H9 (cell line): ENCODE data around the gene BCAR3. TPM values are rescaled to one million over a fixed set of nuclear protein-coding genes. Genes with fewer than 3 reads are reported as not detected.

Experiments used
- DNase-seq: peaks from one replicate; pipeline ENCODE4 v3.0.0-alpha.2; 2017
- H2AFZ ChIP-seq: one replicate; pipeline ENCODE4 v1.6.1; 2013; ENCODE audit warnings: mild to moderate bottlenecking, low read length, control low read depth, moderate library complexity
- H2AK5ac ChIP-seq: 2 replicates; pipeline ENCODE4 v1.6.1; 2013; ENCODE audit warnings: low read length, control low read depth, mixed read lengths; ENCODE audit not compliant: insufficient read length
- H2BK120ac ChIP-seq: one replicate; pipeline ENCODE4 v1.6.1; 2013; ENCODE audit warnings: low read depth, mild to moderate bottlenecking, low read length, control low read depth, inconsistent platforms; ENCODE audit not compliant: poor library complexity, severe bottlenecking
- H2BK12ac ChIP-seq: 2 replicates; pipeline ENCODE4 v1.6.1; 2013; ENCODE audit warnings: low read length, control low read depth, mixed read lengths, low read depth; ENCODE audit not compliant: insufficient read length
- H2BK15ac ChIP-seq: 2 replicates; pipeline ENCODE4 v1.6.1; 2013; ENCODE audit warnings: low read depth, low read length, control low read depth
- H2BK20ac ChIP-seq: one replicate; pipeline ENCODE4 v1.6.1; 2013; ENCODE audit warnings: low read depth, mild to moderate bottlenecking, low read length, control low read depth, inconsistent platforms; ENCODE audit not compliant: poor library complexity, severe bottlenecking
- H2BK5ac ChIP-seq: 2 replicates; pipeline ENCODE4 v1.6.1; 2013; ENCODE audit warnings: low read length, control low read depth, mixed read lengths; ENCODE audit not compliant: insufficient read length
- H3K14ac ChIP-seq: 2 replicates; pipeline ENCODE4 v1.6.1; 2013; ENCODE audit warnings: low read length, control low read depth; ENCODE audit not compliant: insufficient read depth
- H3K18ac ChIP-seq: 2 replicates; pipeline ENCODE4 v1.6.1; 2013; ENCODE audit warnings: low read depth, mild to moderate bottlenecking, mixed read lengths, low read length, control low read depth; ENCODE audit not compliant: insufficient read length
- H3K23ac ChIP-seq: 2 replicates; pipeline ENCODE4 v1.6.1; 2013; ENCODE audit warnings: low read length, control low read depth, mixed read lengths, low read depth; ENCODE audit not compliant: insufficient read length
- H3K23me2 ChIP-seq: 2 replicates; pipeline ENCODE4 v1.6.1; 2013; ENCODE audit warnings: low read depth, mild to moderate bottlenecking, mixed read lengths, low read length, control low read depth; ENCODE audit not compliant: insufficient read length, poor library complexity, severe bottlenecking
- H3K27ac ChIP-seq: 2 replicates; pipeline ENCODE4 v1.5.1; 2013; ENCODE audit warnings: low read length, control low read depth, mixed read lengths, low read depth; ENCODE audit not compliant: insufficient read length
- H3K27me3 ChIP-seq: 2 replicates; pipeline ENCODE4 v1.6.1; 2013; ENCODE audit warnings: low read length, control low read depth, inconsistent platforms; ENCODE audit not compliant: insufficient read depth
- H3K4ac ChIP-seq: 2 replicates; pipeline ENCODE4 v1.6.1; 2013; ENCODE audit warnings: low read depth, mild to moderate bottlenecking, control low read depth, inconsistent platforms, low read length, moderate library complexity
- H3K4me1 ChIP-seq: 2 replicates; pipeline ENCODE4 v1.6.1; 2013; ENCODE audit warnings: low read length, control low read depth, inconsistent platforms; ENCODE audit not compliant: insufficient read depth
- H3K4me2 ChIP-seq: 2 replicates; pipeline ENCODE4 v1.6.1; 2013; ENCODE audit warnings: low read length, control low read depth, mixed read lengths; ENCODE audit not compliant: insufficient read length, insufficient read depth
- H3K56ac ChIP-seq: 2 replicates; pipeline ENCODE4 v1.6.1; 2013; ENCODE audit warnings: low read depth, mild to moderate bottlenecking, mixed read lengths, low read length, control low read depth; ENCODE audit not compliant: insufficient read length
- H3K79me1 ChIP-seq: 2 replicates; pipeline ENCODE4 v1.6.1; 2013; ENCODE audit warnings: low read depth, mild to moderate bottlenecking, moderate library complexity, low read length, control low read depth, inconsistent platforms; ENCODE audit not compliant: insufficient read depth, poor library complexity, severe bottlenecking
- H3K79me2 ChIP-seq: 2 replicates; pipeline ENCODE4 v1.6.1; 2013; ENCODE audit warnings: low read length, control low read depth, inconsistent platforms; ENCODE audit not compliant: insufficient read depth
- H3K9ac ChIP-seq: 2 replicates; pipeline ENCODE4 v1.6.1; 2013; ENCODE audit warnings: low read length, control low read depth, mixed read lengths; ENCODE audit not compliant: insufficient read length; ENCODE audit errors: extremely low read depth
- H3K9me3 ChIP-seq: one replicate; pipeline ENCODE4 v1.6.1; 2013; ENCODE audit warnings: low read depth, low read length, inconsistent platforms; ENCODE audit not compliant: control insufficient read depth
- H3T11ph ChIP-seq: one replicate; pipeline ENCODE4 v1.6.1; 2013; ENCODE audit warnings: mild to moderate bottlenecking, low read length, control low read depth, inconsistent platforms
- H4K20me1 ChIP-seq: one replicate; pipeline ENCODE4 v1.6.1; 2013; ENCODE audit not compliant: control insufficient read depth, insufficient read length, insufficient read depth
- H4K5ac ChIP-seq: 2 replicates; pipeline ENCODE4 v1.6.1; 2013; ENCODE audit warnings: low read depth, mild to moderate bottlenecking, mixed read lengths, low read length, control low read depth; ENCODE audit not compliant: insufficient read length
- H4K8ac ChIP-seq: replicated peaks from 2 replicates; pipeline ENCODE4 v1.6.1; 2013; ENCODE audit warnings: low read length, control low read depth, mixed read lengths, low read depth; ENCODE audit not compliant: insufficient read length
- H4K91ac ChIP-seq: 2 replicates; pipeline ENCODE4 v1.6.1; 2013; ENCODE audit warnings: low read depth, mild to moderate bottlenecking, moderate library complexity, mixed read lengths, low read length, control low read depth; ENCODE audit not compliant: insufficient read length
- H3K27ac Mint-ChIP-seq, 3 experiments: 2 replicates in 2 of 3; 3 replicates in 1 of 3; pipeline ENCODE4 v1.8.0; 2020 to 2021; ENCODE audit warnings: mixed read lengths in 3 of 3, mild to moderate bottlenecking in 1 of 3, moderate library complexity in 1 of 3
- H3K27me3 Mint-ChIP-seq: 2 replicates; pipeline ENCODE4 v1.8.0; 2021; ENCODE audit warnings: low read depth, mild to moderate bottlenecking, moderate library complexity, mixed read lengths
- H3K36me3 Mint-ChIP-seq, 3 experiments: 2 replicates in 2 of 3; 3 replicates in 1 of 3; pipeline ENCODE4 v1.8.0; 2020 to 2021; ENCODE audit warnings: low read depth in 3 of 3, mixed read lengths in 3 of 3; ENCODE audit not compliant: insufficient read depth in 1 of 3
- H3K4me1 Mint-ChIP-seq, 2 experiments: 2 replicates each; pipeline ENCODE4 v1.8.0; 2020; ENCODE audit warnings: mixed read lengths in 2 of 2
- H3K4me3 Mint-ChIP-seq, 2 experiments: 2 replicates in 1 of 2; 3 replicates in 1 of 2; pipeline ENCODE4 v1.8.0; 2020 to 2021; ENCODE audit warnings: mild to moderate bottlenecking in 2 of 2, mixed read lengths in 2 of 2, moderate library complexity in 1 of 2
- H3K9me3 Mint-ChIP-seq, 2 experiments: 2 replicates in 1 of 2; 3 replicates in 1 of 2; pipeline ENCODE4 v1.8.0; 2020; ENCODE audit warnings: mild to moderate bottlenecking in 2 of 2, mixed read lengths in 2 of 2, moderate library complexity in 1 of 2
- WGBS: extraction: QIAGEN DNeasy Blood & Tissue Kit; methylation state at CpG from one replicate; pipeline ENCODE4 v1.1.7; 2013; ENCODE audit warnings: missing lambda C conversion rate, low lambda C conversion rate, mixed read lengths; ENCODE audit not compliant: insufficient read length; ENCODE audit errors: extremely low coverage; 5-methylcytosine and 5-hydroxymethylcytosine counted together
- total RNA-seq: library from RNA; stranded (reverse); gene quantifications from 2 replicates; pipeline ENCODE4 v1.2.1, GENCODE V29; 2021
- TF ChIP-seq, protein P1 (sequence below): fragments of 200-600 bp; sonication (generic); conservative IDR thresholded peaks from 3 replicates; pipeline ENCODE4 v1.8.0; 2021; ENCODE audit warnings: antibody characterized with exemption, mild to moderate bottlenecking

The BCAR3 gene
- total RNA-seq, 1 experiment from 2014 or later = 4.9 TPM

DNA sequence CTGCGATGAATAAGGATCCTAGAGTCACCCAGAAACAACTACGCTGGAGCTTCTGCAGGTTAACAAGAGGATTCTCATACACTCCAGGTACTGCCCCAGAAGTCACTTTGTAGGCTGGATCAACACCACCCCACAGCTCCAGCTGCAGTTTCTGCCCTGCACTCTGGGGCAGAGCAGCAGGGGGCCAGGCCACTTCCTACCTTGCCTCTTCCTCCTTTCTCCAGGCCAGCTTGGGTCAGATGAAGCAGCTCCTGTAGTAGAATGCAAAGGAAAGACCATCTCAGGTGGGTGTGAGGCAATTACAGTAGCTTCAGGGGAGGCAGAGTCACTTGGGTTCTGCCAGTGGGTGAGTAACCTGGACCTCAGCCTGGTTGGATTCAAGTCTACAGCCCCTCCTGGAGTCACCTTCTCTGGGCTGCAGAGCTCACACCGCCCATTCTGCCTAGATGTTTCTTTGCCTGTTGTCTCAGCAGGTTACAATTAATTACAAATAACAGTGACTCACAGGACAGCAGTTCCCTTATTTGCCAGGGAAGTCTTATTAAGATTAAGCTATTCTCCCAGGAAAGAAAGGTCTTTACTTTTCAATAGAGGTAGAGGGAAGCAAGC is 24.4 kb upstream of the BCAR3 start:
- Histone ChIP-seq H4K20me1 (no peaks in the 10 kb centered on the region), H3K79me1 (no peaks in the 10 kb centered on the region), H2AFZ (peak overlapping the region; percentile 26), H2BK12ac (no peak overlapping the region), H3K18ac (no peak overlapping the region), H4K91ac (no peak overlapping the region), H2BK20ac (no peak overlapping the region), H3K14ac (no peak overlapping the region), H3K4me1 (peaks cover 7% of the 10 kb centered on the region; the same call in 1 of the 2 replicates), H3K23ac (no peak overlapping the region), H3K23me2 (no peaks in the 10 kb centered on the region), H2BK5ac (no peak overlapping the region), H3K27me3 (no peaks in the 10 kb centered on the region; the same call in 1 of the 2 replicates), H3K4ac (no peak overlapping the region), H3K4me2 (no peak overlapping the region), H3K79me2 (no peaks in the 10 kb centered on the region), H3K9ac (no peak overlapping the region), H4K8ac (no peak overlapping the region), H2AK5ac (no peak overlapping the region), H3K27ac (no peak overlapping the region), H2BK120ac (no peak overlapping the region), H3T11ph (no peak overlapping the region), H3K9me3 (no peaks in the 10 kb centered on the region), H4K5ac (no peak overlapping the region), H3K56ac (no peak overlapping the region), H2BK15ac (no peak overlapping the region)
- Mint-ChIP-seq H3K27me3 (no peaks in the 10 kb centered on the region), H3K4me1 (peaks cover 13 to 23% of the 10 kb centered on the region in 2 experiments), H3K4me3 (no peak overlapping the region), H3K9me3 (no peaks in the 10 kb centered on the region), H3K27ac (no peak overlapping the region; a peak in 1 of 7 replicates), H3K36me3 (no peaks in the 10 kb centered on the region)
- TF ChIP-seq, protein P1, sequence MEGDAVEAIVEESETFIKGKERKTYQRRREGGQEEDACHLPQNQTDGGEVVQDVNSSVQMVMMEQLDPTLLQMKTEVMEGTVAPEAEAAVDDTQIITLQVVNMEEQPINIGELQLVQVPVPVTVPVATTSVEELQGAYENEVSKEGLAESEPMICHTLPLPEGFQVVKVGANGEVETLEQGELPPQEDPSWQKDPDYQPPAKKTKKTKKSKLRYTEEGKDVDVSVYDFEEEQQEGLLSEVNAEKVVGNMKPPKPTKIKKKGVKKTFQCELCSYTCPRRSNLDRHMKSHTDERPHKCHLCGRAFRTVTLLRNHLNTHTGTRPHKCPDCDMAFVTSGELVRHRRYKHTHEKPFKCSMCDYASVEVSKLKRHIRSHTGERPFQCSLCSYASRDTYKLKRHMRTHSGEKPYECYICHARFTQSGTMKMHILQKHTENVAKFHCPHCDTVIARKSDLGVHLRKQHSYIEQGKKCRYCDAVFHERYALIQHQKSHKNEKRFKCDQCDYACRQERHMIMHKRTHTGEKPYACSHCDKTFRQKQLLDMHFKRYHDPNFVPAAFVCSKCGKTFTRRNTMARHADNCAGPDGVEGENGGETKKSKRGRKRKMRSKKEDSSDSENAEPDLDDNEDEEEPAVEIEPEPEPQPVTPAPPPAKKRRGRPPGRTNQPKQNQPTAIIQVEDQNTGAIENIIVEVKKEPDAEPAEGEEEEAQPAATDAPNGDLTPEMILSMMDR = no peak
- no CpG with 5 or more reads among the region's 3 CpGs for WGBS
- DNase-seq = peak; percentile 38
